Stimulated activated CD4-positive, alpha-beta T cell treated with anti-CD3 and anti-CD28 coated beads, Interleukin-15, amount 100 ng/mL, for 48 hours (primary cell): Measurements from ENCODE around the gene UBE3C.
"Not testable (repeated sequence)": the region's sequence is repeated elsewhere in the genome, so short reads cannot be mapped to it uniquely, and the experiment has no call there.

Experiments used
- DNase-seq, 2 donors: peaks; one replicate each; pipeline ENCODE4 v3.0.0-alpha.2; 2020; ENCODE audit warnings: low read depth in 2 of 2

UBE3C gene

GRCh38 chr7:157130849-157131248, 7.9 kb upstream of the UBE3C start:
- not testable (repeated sequence) for DNase-seq

GRCh38 chr7:157132796-157133195, 5.9 kb upstream of the UBE3C start:
- DNase-seq, result no peak

GRCh38 chr7:157133304-157133703, 5.4 kb upstream of the UBE3C start:
- no peak for DNase-seq

GRCh38 chr7:157136372-157136771, 2.4 kb upstream of the UBE3C start:
- no peak for DNase-seq

GRCh38 chr7:157138101-157138423, 664 bp upstream of the UBE3C start:
- DNase-seq, result no peak

GRCh38 chr7:157139111-157139809, 534 bp downstream of the UBE3C start:
- DNase-seq, result peak in 1 of 2 donors; percentile 35

- no peak for DNase-seq
Observed at GRCh38 chr7:157139810-157140510, 1.2 kb downstream of the UBE3C start.

GRCh38 chr7:157140511-157140905, 1.8 kb downstream of the UBE3C start:
- DNase-seq, result no peak

- no peak for DNase-seq
Observed at GRCh38 chr7:157141525-157142060, 2.9 kb downstream of the UBE3C start.

GRCh38 chr7:157143788-157144187, 5.1 kb downstream of the UBE3C start:
- DNase-seq, result no peak

- DNase-seq, result no peak
Observed at GRCh38 chr7:157149317-157149716, 10.6 kb downstream of the UBE3C start.

GRCh38 chr7:157150882-157151281, 12.2 kb downstream of the UBE3C start:
- no peak for DNase-seq

- no peak for DNase-seq
Observed at GRCh38 chr7:157151626-157152339, 13.1 kb downstream of the UBE3C start.

- DNase-seq, result no peak
Observed at GRCh38 chr7:157152391-157152937, 13.7 kb downstream of the UBE3C start.

GRCh38 chr7:157153260-157153659, 14.5 kb downstream of the UBE3C start:
- DNase-seq, result no peak

GRCh38 chr7:157155959-157156358, 17.2 kb downstream of the UBE3C start:
- DNase-seq, result no peak

- no peak for DNase-seq
Observed at GRCh38 chr7:157158400-157158799, 19.7 kb downstream of the UBE3C start.

- not testable (repeated sequence) for DNase-seq
Observed at GRCh38 chr7:157159537-157159936, 20.8 kb downstream of the UBE3C start.

- DNase-seq, result no peak
Observed at GRCh38 chr7:157160433-157160832, 21.7 kb downstream of the UBE3C start.

- no peak for DNase-seq
Observed at GRCh38 chr7:157165987-157166386, 27.3 kb downstream of the UBE3C start.

- DNase-seq, result no peak
Observed at GRCh38 chr7:157168571-157168970, 29.8 kb downstream of the UBE3C start.

GRCh38 chr7:157176771-157177170, 38.0 kb downstream of the UBE3C start:
- DNase-seq, result no peak
